Measurements from ENCODE around the gene ACTG1. TPM values are rescaled to one million over a fixed set of nuclear protein-coding genes. Genes with fewer than 3 reads are reported as not detected.

Gene ACTG1
- total and polyA plus RNA-seq, 2 of the 13 experiments (the other 11 are each of a cell fraction or from before 2014, with no cell fraction given): 973 to 1,138 TPM

DNA sequence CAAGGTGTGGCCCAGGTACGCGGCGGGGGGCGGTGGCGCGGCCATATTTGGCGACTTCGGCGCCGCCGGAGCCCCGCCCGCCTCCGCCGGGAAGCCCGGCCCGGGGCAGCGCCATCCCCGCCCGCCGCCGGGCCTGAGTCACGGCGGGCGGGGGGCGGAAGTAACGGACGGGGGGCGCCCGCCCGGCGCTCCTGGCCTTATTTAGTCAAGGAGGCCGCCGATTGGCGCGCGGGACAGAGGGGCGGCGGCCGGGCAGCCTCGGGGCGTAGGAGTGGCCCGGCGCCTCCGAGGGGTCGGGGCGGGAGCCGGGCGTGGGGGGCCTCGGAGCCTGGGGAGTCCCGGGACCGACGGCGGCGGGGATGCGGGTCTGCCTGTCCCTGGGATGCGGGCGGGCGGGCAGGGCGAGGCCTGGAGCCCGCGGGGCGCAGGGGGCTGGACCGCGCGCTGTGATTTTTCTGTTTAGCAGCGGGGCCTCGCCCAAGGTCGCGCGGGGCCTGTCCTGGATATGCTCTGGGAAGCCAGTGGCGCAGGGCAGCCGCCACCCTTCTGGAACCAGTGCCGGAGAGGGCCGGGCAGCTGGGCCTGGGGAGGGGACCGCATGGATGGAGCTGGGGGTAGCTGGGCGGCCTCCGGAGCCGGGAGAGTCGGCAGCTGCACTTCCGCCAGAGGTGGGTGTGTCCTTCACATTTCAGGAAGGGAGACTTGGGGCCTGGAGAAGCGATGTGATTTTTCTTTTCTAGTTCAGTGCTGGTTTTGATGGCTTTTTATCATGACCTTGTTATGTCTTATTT lies 2.3 kb upstream of the ACTG1 start:
- peaks cover 24% of the 10 kb centered on the region for H4K20me1 ChIP-seq (ENCODE audit: insufficient read depth, low read length)
- peaks cover 55% of the 10 kb centered on the region for H3K4me1 ChIP-seq (ENCODE audit: insufficient read depth, low read length)
- TSS peak; percentile 56 for BruUV-seq (replicated peaks)
- WGBS (ENCODE audit: low lambda C conversion rate): 4% methylated on average over 10 of the region's 82 CpGs
- POLR2A ChIA-PET: interaction anchor here (0.5 to 4.3 kb wide), 10 partner anchors 7 to 276 kb away, joined by 3 to 27 read pairs (median 3); partner anchors contain the start of genes BAHCC1, FAAP100, NDUFAF8 and TEPSIN
- H3K27ac ChIP-seq (ENCODE audit: extremely low read length, insufficient read depth, low read length): peak overlapping the region; percentile 86
- peak overlapping the region; percentile 54 to 88 (median 75) for H3K4me3 ChIP-seq (replicated peaks in 1 of 3; ENCODE audit: insufficient read depth in 1 of 3, low read depth in 2 of 3, low read length in 3 of 3)
- peak overlapping the region; percentile 99 for H3K9ac ChIP-seq (ENCODE audit: insufficient read depth, low read depth, low read length)
- intact Hi-C loops (cut with micrococcal nuclease; ENCODE audit: unreplicated experiment) (loop anchor here (10.0 kb wide), 1 partner anchor 120 kb away; the partner anchor contains the start of gene BAHCC1), in situ Hi-C loops (cut with HindIII; ENCODE audit: extremely low pct_ligation_motif_present, low pct_unique_long_range_greater_than_20kb) (no loop called here)
- DNase-seq (ENCODE audit: low spot score) (peak; percentile 73), ATAC-seq (peak; percentile 19), FAIRE-seq (no peak)
- H3K27me3 ChIP-seq (ENCODE audit: control insufficient read depth in 1 of 2, insufficient read depth in 2 of 2, low read length in 2 of 2): peaks cover 0 to 4% of the 10 kb centered on the region in 2 experiments; a peak in 1 of 5 replicates
- H3K79me2 ChIP-seq (ENCODE audit: insufficient read depth, low read length): peaks cover 26% of the 10 kb centered on the region
- CTCF ChIA-PET (ENCODE audit: low intra/inter-chr PET ratio, low total read pairs): no interaction called here
- H3K4me2 ChIP-seq (ENCODE audit: low read depth, low read length): peak overlapping the region; percentile 97
- H3K9me3 ChIP-seq (ENCODE audit: low read length): no peaks in the 10 kb centered on the region
- peaks cover 14 to 22% of the 10 kb centered on the region in 2 experiments for H3K36me3 ChIP-seq (replicated peaks in 1 of 2; ENCODE audit: control insufficient read depth in 1 of 2, insufficient read depth in 2 of 2, low read length in 2 of 2)
- no peak overlapping the region for H2AFZ ChIP-seq (ENCODE audit: low read length)
- TF ChIP-seq ZNF205 (CRISPR knock-in tag; IDR thresholded peaks at IDR 0.05) (no peak), PHF8 (CRISPR knock-in tag; IDR thresholded peaks at IDR 0.05) (peak; percentile 73), ERF (CRISPR knock-in tag; IDR thresholded peaks at IDR 0.05) (peak; percentile 73; the same call in 1 of the 2 replicates), PCBP1 (IDR thresholded peaks at IDR 0.05; ENCODE audit: borderline replicate concordance, low read depth, low read length) (no peak), ZNF772 (CRISPR knock-in tag; IDR thresholded peaks at IDR 0.05) (no peak), ZNF678 (CRISPR knock-in tag; IDR thresholded peaks at IDR 0.05) (no peak), HOXA3 (CRISPR knock-in tag; IDR thresholded peaks at IDR 0.05) (peak; percentile 47; the same call in 1 of the 2 replicates), FOXK2 (IDR thresholded peaks at IDR 0.05) (no peak), ARID2 (CRISPR knock-in tag; IDR thresholded peaks at IDR 0.05; ENCODE audit: borderline replicate concordance) (peak; percentile 69; the same call in 1 of the 2 replicates), ZSCAN21 (CRISPR knock-in tag; IDR thresholded peaks at IDR 0.05; ENCODE audit: borderline replicate concordance) (0 out of 2 replicates have a peak, but pooled peaks have one; percentile 13), ZNF33B (CRISPR knock-in tag; IDR thresholded peaks at IDR 0.05) (0 out of 2 replicates have a peak, but pooled peaks have one; percentile 49), ZFP90 (CRISPR knock-in tag; IDR thresholded peaks at IDR 0.05; ENCODE audit: borderline replicate concordance) (peak; percentile 83; the same call in 1 of the 2 replicates), ZNF24 (IDR thresholded peaks at IDR 0.05) (no peak), ZNF576 (CRISPR knock-in tag; IDR thresholded peaks at IDR 0.05) (0 out of 2 replicates have a peak, but pooled peaks have one; percentile 30), TMF1 (CRISPR knock-in tag; IDR thresholded peaks at IDR 0.05; ENCODE audit: low read depth) (no peak)
- TF ChIP-seq, protein P1, sequence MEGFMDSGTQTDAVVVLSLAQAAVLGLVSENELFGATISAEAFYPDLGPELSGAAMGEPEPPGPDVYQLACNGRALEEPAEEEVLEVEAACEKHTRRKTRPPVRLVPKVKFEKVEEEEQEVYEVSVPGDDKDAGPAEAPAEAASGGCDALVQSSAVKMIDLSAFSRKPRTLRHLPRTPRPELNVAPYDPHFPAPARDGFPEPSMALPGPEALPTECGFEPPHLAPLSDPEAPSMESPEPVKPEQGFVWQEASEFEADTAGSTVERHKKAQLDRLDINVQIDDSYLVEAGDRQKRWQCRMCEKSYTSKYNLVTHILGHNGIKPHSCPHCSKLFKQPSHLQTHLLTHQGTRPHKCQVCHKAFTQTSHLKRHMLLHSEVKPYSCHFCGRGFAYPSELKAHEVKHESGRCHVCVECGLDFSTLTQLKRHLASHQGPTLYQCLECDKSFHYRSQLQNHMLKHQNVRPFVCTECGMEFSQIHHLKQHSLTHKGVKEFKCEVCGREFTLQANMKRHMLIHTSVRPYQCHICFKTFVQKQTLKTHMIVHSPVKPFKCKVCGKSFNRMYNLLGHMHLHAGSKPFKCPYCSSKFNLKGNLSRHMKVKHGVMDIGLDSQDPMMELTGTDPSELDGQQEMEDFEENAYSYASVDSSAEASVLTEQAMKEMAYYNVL (CRISPR knock-in tag; IDR thresholded peaks at IDR 0.05; ENCODE audit: borderline replicate concordance): peak; percentile 46
- TF ChIP-seq, protein P2, sequence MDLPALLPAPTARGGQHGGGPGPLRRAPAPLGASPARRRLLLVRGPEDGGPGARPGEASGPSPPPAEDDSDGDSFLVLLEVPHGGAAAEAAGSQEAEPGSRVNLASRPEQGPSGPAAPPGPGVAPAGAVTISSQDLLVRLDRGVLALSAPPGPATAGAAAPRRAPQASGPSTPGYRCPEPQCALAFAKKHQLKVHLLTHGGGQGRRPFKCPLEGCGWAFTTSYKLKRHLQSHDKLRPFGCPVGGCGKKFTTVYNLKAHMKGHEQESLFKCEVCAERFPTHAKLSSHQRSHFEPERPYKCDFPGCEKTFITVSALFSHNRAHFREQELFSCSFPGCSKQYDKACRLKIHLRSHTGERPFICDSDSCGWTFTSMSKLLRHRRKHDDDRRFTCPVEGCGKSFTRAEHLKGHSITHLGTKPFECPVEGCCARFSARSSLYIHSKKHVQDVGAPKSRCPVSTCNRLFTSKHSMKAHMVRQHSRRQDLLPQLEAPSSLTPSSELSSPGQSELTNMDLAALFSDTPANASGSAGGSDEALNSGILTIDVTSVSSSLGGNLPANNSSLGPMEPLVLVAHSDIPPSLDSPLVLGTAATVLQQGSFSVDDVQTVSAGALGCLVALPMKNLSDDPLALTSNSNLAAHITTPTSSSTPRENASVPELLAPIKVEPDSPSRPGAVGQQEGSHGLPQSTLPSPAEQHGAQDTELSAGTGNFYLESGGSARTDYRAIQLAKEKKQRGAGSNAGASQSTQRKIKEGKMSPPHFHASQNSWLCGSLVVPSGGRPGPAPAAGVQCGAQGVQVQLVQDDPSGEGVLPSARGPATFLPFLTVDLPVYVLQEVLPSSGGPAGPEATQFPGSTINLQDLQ (CRISPR knock-in tag; IDR thresholded peaks at IDR 0.05): peak; percentile 64; the same call in 1 of the 2 replicates
